ENCODE data around the gene A2M.

The A2M gene

GRCh38 chr12:9086087-9086486 is 29.6 kb downstream of the A2M start:
- Histone ChIP-seq H3K27me3 (ENCODE audit: control insufficient read depth, insufficient read depth, low read length) (no peaks in the 10 kb centered on the region), H3K4me1 (ENCODE audit: control insufficient read depth, insufficient read depth, low read length) (no peaks in the 10 kb centered on the region), H3K36me3 (ENCODE audit: control insufficient read depth, insufficient read depth, low read length) (peaks cover 6% of the 10 kb centered on the region), H3K9ac (ENCODE audit: low read length) (no peak overlapping the region), H3K4me3 (ENCODE audit: low read length) (no peak overlapping the region), H3K27ac (ENCODE audit: low read depth, low read length) (no peak overlapping the region)

- H3K36me3 ChIP-seq (ENCODE audit: control insufficient read depth, insufficient read depth, low read length), result peaks cover 8% of the 10 kb centered on the region
Observed at GRCh38 chr12:9084417-9084816, 31.3 kb downstream of the A2M start.

GRCh38 chr12:9083793-9084192 is 31.9 kb downstream of the A2M start:
- no peaks in the 10 kb centered on the region for H3K4me1 ChIP-seq (ENCODE audit: control insufficient read depth, insufficient read depth, low read length)
- no peak overlapping the region for H3K4me3 ChIP-seq (ENCODE audit: low read length)
- H3K9ac ChIP-seq (ENCODE audit: low read length), result no peak overlapping the region
- peaks cover 12% of the 10 kb centered on the region for H3K36me3 ChIP-seq (ENCODE audit: control insufficient read depth, insufficient read depth, low read length)
- H3K27me3 ChIP-seq (ENCODE audit: control insufficient read depth, insufficient read depth, low read length), result no peaks in the 10 kb centered on the region
- H3K27ac ChIP-seq (ENCODE audit: low read depth, low read length), result no peak overlapping the region

More at GRCh38 chr12:9084417-9084816, 31.3 kb downstream of the A2M start:
- H3K27me3 ChIP-seq (ENCODE audit: control insufficient read depth, insufficient read depth, low read length), result no peaks in the 10 kb centered on the region
- no peak overlapping the region for H3K27ac ChIP-seq (ENCODE audit: low read depth, low read length)
- H3K9ac ChIP-seq (ENCODE audit: low read length), result no peak overlapping the region
- H3K4me3 ChIP-seq (ENCODE audit: low read length), result no peak overlapping the region
- no peaks in the 10 kb centered on the region for H3K4me1 ChIP-seq (ENCODE audit: control insufficient read depth, insufficient read depth, low read length)

- Histone ChIP-seq H3K27ac (ENCODE audit: low read depth, low read length) (no peak overlapping the region), H3K4me1 (ENCODE audit: control insufficient read depth, insufficient read depth, low read length) (no peaks in the 10 kb centered on the region), H3K9ac (ENCODE audit: low read length) (no peak overlapping the region), H3K27me3 (ENCODE audit: control insufficient read depth, insufficient read depth, low read length) (no peaks in the 10 kb centered on the region), H3K4me3 (ENCODE audit: low read length) (no peak overlapping the region), H3K36me3 (ENCODE audit: control insufficient read depth, insufficient read depth, low read length) (peaks cover 12% of the 10 kb centered on the region)
Observed at GRCh38 chr12:9081667-9082427, 33.9 kb downstream of the A2M start.

- Histone ChIP-seq H3K27me3 (ENCODE audit: control insufficient read depth, insufficient read depth, low read length) (no peaks in the 10 kb centered on the region), H3K4me1 (ENCODE audit: control insufficient read depth, insufficient read depth, low read length) (no peaks in the 10 kb centered on the region), H3K4me3 (ENCODE audit: low read length) (no peak overlapping the region), H3K9ac (ENCODE audit: low read length) (no peak overlapping the region), H3K27ac (ENCODE audit: low read depth, low read length) (no peak overlapping the region), H3K36me3 (ENCODE audit: control insufficient read depth, insufficient read depth, low read length) (peaks cover 12% of the 10 kb centered on the region)
Observed at GRCh38 chr12:9079883-9080675, 35.6 kb downstream of the A2M start.

GRCh38 chr12:9079082-9079481 is 36.6 kb downstream of the A2M start:
- H3K9ac ChIP-seq (ENCODE audit: low read length), result no peak overlapping the region
- H3K27me3 ChIP-seq (ENCODE audit: control insufficient read depth, insufficient read depth, low read length), result no peaks in the 10 kb centered on the region
- no peak overlapping the region for H3K27ac ChIP-seq (ENCODE audit: low read depth, low read length)
- no peaks in the 10 kb centered on the region for H3K4me1 ChIP-seq (ENCODE audit: control insufficient read depth, insufficient read depth, low read length)
- H3K4me3 ChIP-seq (ENCODE audit: low read length), result no peak overlapping the region
- H3K36me3 ChIP-seq (ENCODE audit: control insufficient read depth, insufficient read depth, low read length), result peaks cover 12% of the 10 kb centered on the region

- H3K27me3 ChIP-seq (ENCODE audit: control insufficient read depth, insufficient read depth, low read length), result no peaks in the 10 kb centered on the region
- no peaks in the 10 kb centered on the region for H3K4me1 ChIP-seq (ENCODE audit: control insufficient read depth, insufficient read depth, low read length)
- H3K4me3 ChIP-seq (ENCODE audit: low read length), result no peak overlapping the region
- no peak overlapping the region for H3K27ac ChIP-seq (ENCODE audit: low read depth, low read length)
- peaks cover 14% of the 10 kb centered on the region for H3K36me3 ChIP-seq (ENCODE audit: control insufficient read depth, insufficient read depth, low read length)
- H3K9ac ChIP-seq (ENCODE audit: low read length), result no peak overlapping the region
Observed at GRCh38 chr12:9077152-9078031, 38.3 kb downstream of the A2M start.

GRCh38 chr12:9076733-9077132 is 39.0 kb downstream of the A2M start:
- Histone ChIP-seq H3K36me3 (ENCODE audit: control insufficient read depth, insufficient read depth, low read length) (peaks cover 14% of the 10 kb centered on the region), H3K9ac (ENCODE audit: low read length) (no peak overlapping the region), H3K4me1 (ENCODE audit: control insufficient read depth, insufficient read depth, low read length) (no peaks in the 10 kb centered on the region), H3K27ac (ENCODE audit: low read depth, low read length) (no peak overlapping the region), H3K4me3 (ENCODE audit: low read length) (no peak overlapping the region), H3K27me3 (ENCODE audit: control insufficient read depth, insufficient read depth, low read length) (no peaks in the 10 kb centered on the region)

GRCh38 chr12:9075138-9075535 is 40.6 kb downstream of the A2M start:
- Histone ChIP-seq H3K36me3 (ENCODE audit: control insufficient read depth, insufficient read depth, low read length) (peaks cover 12% of the 10 kb centered on the region), H3K4me3 (ENCODE audit: low read length) (no peak overlapping the region), H3K27me3 (ENCODE audit: control insufficient read depth, insufficient read depth, low read length) (no peaks in the 10 kb centered on the region), H3K4me1 (ENCODE audit: control insufficient read depth, insufficient read depth, low read length) (no peaks in the 10 kb centered on the region), H3K27ac (ENCODE audit: low read depth, low read length) (no peak overlapping the region), H3K9ac (ENCODE audit: low read length) (no peak overlapping the region)

- Histone ChIP-seq H3K27me3 (ENCODE audit: control insufficient read depth, insufficient read depth, low read length) (no peaks in the 10 kb centered on the region), H3K4me3 (ENCODE audit: low read length) (no peak overlapping the region), H3K27ac (ENCODE audit: low read depth, low read length) (no peak overlapping the region), H3K36me3 (ENCODE audit: control insufficient read depth, insufficient read depth, low read length) (peaks cover 11% of the 10 kb centered on the region), H3K9ac (ENCODE audit: low read length) (no peak overlapping the region), H3K4me1 (ENCODE audit: control insufficient read depth, insufficient read depth, low read length) (no peaks in the 10 kb centered on the region)
Observed at GRCh38 chr12:9074484-9075137, 41.1 kb downstream of the A2M start.

GRCh38 chr12:9073076-9073475 is 42.6 kb downstream of the A2M start:
- Histone ChIP-seq H3K4me3 (ENCODE audit: low read length) (no peak overlapping the region), H3K36me3 (ENCODE audit: control insufficient read depth, insufficient read depth, low read length) (peaks cover 5% of the 10 kb centered on the region), H3K27ac (ENCODE audit: low read depth, low read length) (no peak overlapping the region), H3K27me3 (ENCODE audit: control insufficient read depth, insufficient read depth, low read length) (no peaks in the 10 kb centered on the region), H3K9ac (ENCODE audit: low read length) (no peak overlapping the region), H3K4me1 (ENCODE audit: control insufficient read depth, insufficient read depth, low read length) (no peaks in the 10 kb centered on the region)
